CD14-positive monocyte (primary cell): ENCODE results near the gene VAX1. TPM values are rescaled to one million over a fixed set of nuclear protein-coding genes. Genes with fewer than 3 reads are reported as not detected.

Source experiments
- DNase-seq, 3 donors: peaks; one replicate each; pipeline ENCODE4 v3.0.0-alpha.2; 2011 to 2022
- H2AFZ ChIP-seq: 2 replicates; pipeline ENCODE4 v1.6.0; 2012; ENCODE audit warnings: mild to moderate bottlenecking, low read depth, low read length, inconsistent platforms; ENCODE audit not compliant: insufficient read depth, poor library complexity, severe bottlenecking
- H3K27ac ChIP-seq, 2 donors: 1 replicate in 1 of 2; 2 replicates in 1 of 2; pipeline ENCODE4 v1.5.1; 2012 to 2013; ENCODE audit warnings: low read length in 2 of 2, control low read depth in 1 of 2, inconsistent platforms in 1 of 2, low read depth in 1 of 2, mild to moderate bottlenecking in 1 of 2
- H3K27me3 ChIP-seq, 2 donors: one replicate each; pipeline versions ENCODE4 v1.6.0 to v1.6.1; 2011 to 2013; ENCODE audit warnings: low read length in 2 of 2; ENCODE audit not compliant: control insufficient read depth in 2 of 2, insufficient read depth in 2 of 2
- H3K36me3 ChIP-seq, 2 donors: replicated peaks in 1 of 2; 1 replicate in 1 of 2; 2 replicates in 1 of 2; pipeline versions ENCODE4 v1.5.1 to v1.6.1; 2012 to 2013; ENCODE audit warnings: low read length in 2 of 2, control low read depth in 1 of 2, inconsistent platforms in 1 of 2, mild to moderate bottlenecking in 1 of 2; ENCODE audit not compliant: insufficient read depth in 2 of 2, control insufficient read depth in 1 of 2
- H3K4me1 ChIP-seq, 2 donors: 1 replicate in 1 of 2; 2 replicates in 1 of 2; pipeline versions ENCODE4 v1.5.1 to v1.6.1; 2012 to 2013; ENCODE audit warnings: low read length in 2 of 2, control low read depth in 1 of 2, inconsistent platforms in 1 of 2, mild to moderate bottlenecking in 1 of 2, moderate library complexity in 1 of 2; ENCODE audit not compliant: insufficient read depth in 2 of 2, control insufficient read depth in 1 of 2
- H3K4me2 ChIP-seq: replicated peaks from 2 replicates; pipeline ENCODE3; 2012; ENCODE audit warnings: low read length, moderate library complexity, mild to moderate bottlenecking; ENCODE audit not compliant: poor library complexity, severe bottlenecking; ENCODE audit errors: extremely low read depth
- H3K4me3 ChIP-seq, 3 experiments: fragments of 200-600 bp in 1 of 3; sonication (generic) in 1 of 3; replicated peaks in 1 of 3; 1 replicate in 2 of 3; 2 replicates in 1 of 3; pipeline ENCODE4 v1.5.1; 2011 to 2013; ENCODE audit warnings: low read length in 3 of 3, mild to moderate bottlenecking in 3 of 3, control low read depth in 2 of 3, low read depth in 2 of 3, inconsistent platforms in 1 of 3, moderate library complexity in 1 of 3
- H3K79me2 ChIP-seq: 2 replicates; pipeline ENCODE4 v1.6.0; 2012; ENCODE audit warnings: mild to moderate bottlenecking, control low read depth, inconsistent platforms, low read length, moderate library complexity; ENCODE audit not compliant: insufficient read depth
- H3K9ac ChIP-seq: 2 replicates; pipeline ENCODE4 v1.6.0; 2017; ENCODE audit warnings: low read length, mild to moderate bottlenecking; ENCODE audit not compliant: insufficient read depth, poor library complexity, severe bottlenecking
- H3K9me3 ChIP-seq, 2 donors: replicated peaks in 1 of 2; 1 replicate in 1 of 2; 2 replicates in 1 of 2; pipeline versions ENCODE4 v1.5.1 to v1.6.1; 2012 to 2013; ENCODE audit warnings: low read length in 2 of 2, control low read depth in 1 of 2; ENCODE audit not compliant: control insufficient read depth in 1 of 2, insufficient read depth in 1 of 2
- H4K20me1 ChIP-seq: 2 replicates; pipeline ENCODE4 v1.6.0; 2012; ENCODE audit warnings: mild to moderate bottlenecking, low read length, control low read depth, moderate library complexity; ENCODE audit not compliant: insufficient read depth
- H3K27ac Mint-ChIP-seq, 7 donors: one replicate each; pipeline ENCODE4 v1.8.0; 2020; ENCODE audit warnings: mild to moderate bottlenecking in 7 of 7, mixed read lengths in 7 of 7, moderate library complexity in 6 of 7, inconsistent platforms in 2 of 7
- H3K27me3 Mint-ChIP-seq, 3 donors: one replicate each; pipeline ENCODE4 v1.8.0; 2021 to 2022; ENCODE audit warnings: low read depth in 3 of 3, mild to moderate bottlenecking in 3 of 3, mixed read lengths in 3 of 3, moderate library complexity in 3 of 3, inconsistent platforms in 1 of 3
- H3K36me3 Mint-ChIP-seq, 2 donors: one replicate each; pipeline ENCODE4 v1.8.0; 2020; ENCODE audit warnings: mixed read lengths in 2 of 2, inconsistent platforms in 1 of 2, mild to moderate bottlenecking in 1 of 2
- H3K4me1 Mint-ChIP-seq: one replicate; pipeline ENCODE4 v1.8.0; 2020; ENCODE audit warnings: mild to moderate bottlenecking, mixed read lengths
- H3K4me3 Mint-ChIP-seq, 2 donors: one replicate each; pipeline ENCODE4 v1.8.0; 2020; ENCODE audit warnings: mild to moderate bottlenecking in 2 of 2, mixed read lengths in 2 of 2, moderate library complexity in 1 of 2
- H3K9me3 Mint-ChIP-seq, 7 donors: one replicate each; pipeline ENCODE4 v1.8.0; 2020 to 2022; ENCODE audit warnings: mixed read lengths in 7 of 7, mild to moderate bottlenecking in 6 of 7, moderate library complexity in 6 of 7, inconsistent platforms in 2 of 7
- WGBS: methylation state at CpG from one replicate; pipeline ENCODE4 v1.1.5; 2013; ENCODE audit warnings: missing lambda C conversion rate; ENCODE audit not compliant: insufficient coverage; 5-methylcytosine and 5-hydroxymethylcytosine counted together
- intact Hi-C, 2 donors: fragments of 100-400 bp; cut with micrococcal nuclease; formaldehyde crosslinking; loops; one replicate each; pipeline versions ENCODE4 v1.15.0 to v1.15.1; 2023
- polyA plus RNA-seq, 3 donors: library from polyadenylated mRNA; depleted of rRNA in 1 of 3; unstranded in 2 of 3; stranded (reverse) in 1 of 3; fragments of 300-500 nt in 2 of 3; fragments of >200 nt in 1 of 3; fragmentation: Illumina TruSeq in 2 of 3; gene quantifications; 1 replicate in 2 of 3; 2 replicates in 1 of 3; pipeline ENCODE4 v1.2.3, GENCODE V29; 2012 to 2021
- TF ChIP-seq, protein P1 (sequence below): fragments of 200-600 bp; IDR thresholded peaks from one replicate; pipeline ENCODE4 v1.8.0; 2022; ENCODE audit warnings: antibody characterized with exemption, mild to moderate bottlenecking

VAX1 gene
- polyA plus RNA-seq, 3 donors, result not detected

DNA sequence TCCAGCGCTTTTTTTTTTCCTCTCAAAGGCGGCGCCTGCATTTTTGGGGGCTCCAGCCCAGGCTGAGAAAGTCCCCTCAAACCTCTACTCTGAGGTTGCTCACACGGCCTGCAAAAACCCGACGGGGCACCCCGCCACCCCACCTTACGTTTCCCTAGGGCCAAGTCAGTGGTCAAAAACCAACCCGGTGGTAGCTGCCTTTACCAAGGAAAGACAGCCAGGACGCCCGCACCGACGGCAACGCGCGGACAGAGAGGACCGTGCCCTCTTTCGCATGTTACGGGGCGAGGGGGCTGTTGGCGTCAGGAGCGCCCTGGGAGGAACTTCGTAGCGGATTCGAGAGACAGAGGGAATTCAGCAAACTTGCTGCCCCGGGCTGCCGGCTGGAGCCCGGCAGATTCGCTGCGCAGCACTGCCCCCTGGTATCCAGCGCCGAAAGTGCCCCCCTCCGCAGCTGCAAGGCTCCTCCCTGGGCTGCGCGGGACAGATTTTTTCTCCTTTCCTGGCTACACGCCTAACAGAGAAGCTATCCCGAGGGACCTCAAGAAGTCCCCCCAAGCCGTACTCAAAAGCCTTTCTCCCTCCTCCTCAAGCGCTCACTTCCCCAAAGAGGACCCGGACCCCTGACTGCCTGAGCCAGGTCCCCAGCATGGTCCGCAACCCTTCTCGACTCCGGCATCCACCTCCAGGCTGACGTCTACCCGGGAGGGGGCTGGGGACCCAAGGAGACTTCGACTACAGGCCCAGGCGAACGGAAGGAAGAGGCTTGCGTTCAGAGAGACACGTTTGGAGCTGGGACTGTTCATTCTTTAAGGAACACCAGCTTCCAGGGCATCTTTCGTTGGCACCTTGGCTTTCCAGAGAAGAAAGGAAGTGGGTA, 27.7 kb upstream of the VAX1 start:
- Mint-ChIP-seq H3K4me3 (peak overlapping the region; percentile 56 to 89), H3K9me3 (peaks cover 0 to 23% (median 19%) of the 10 kb centered on the region in 7 donors), H3K36me3 (peaks cover 3 to 8% of the 10 kb centered on the region in 2 donors), H3K4me1 (peaks cover 45% of the 10 kb centered on the region), H3K27ac (no peak overlapping the region), H3K27me3 (peaks cover 92 to 100% (median 98%) of the 10 kb centered on the region in 3 donors)
- no peaks in the 10 kb centered on the region for H3K36me3 ChIP-seq
- TF ChIP-seq, protein P1, sequence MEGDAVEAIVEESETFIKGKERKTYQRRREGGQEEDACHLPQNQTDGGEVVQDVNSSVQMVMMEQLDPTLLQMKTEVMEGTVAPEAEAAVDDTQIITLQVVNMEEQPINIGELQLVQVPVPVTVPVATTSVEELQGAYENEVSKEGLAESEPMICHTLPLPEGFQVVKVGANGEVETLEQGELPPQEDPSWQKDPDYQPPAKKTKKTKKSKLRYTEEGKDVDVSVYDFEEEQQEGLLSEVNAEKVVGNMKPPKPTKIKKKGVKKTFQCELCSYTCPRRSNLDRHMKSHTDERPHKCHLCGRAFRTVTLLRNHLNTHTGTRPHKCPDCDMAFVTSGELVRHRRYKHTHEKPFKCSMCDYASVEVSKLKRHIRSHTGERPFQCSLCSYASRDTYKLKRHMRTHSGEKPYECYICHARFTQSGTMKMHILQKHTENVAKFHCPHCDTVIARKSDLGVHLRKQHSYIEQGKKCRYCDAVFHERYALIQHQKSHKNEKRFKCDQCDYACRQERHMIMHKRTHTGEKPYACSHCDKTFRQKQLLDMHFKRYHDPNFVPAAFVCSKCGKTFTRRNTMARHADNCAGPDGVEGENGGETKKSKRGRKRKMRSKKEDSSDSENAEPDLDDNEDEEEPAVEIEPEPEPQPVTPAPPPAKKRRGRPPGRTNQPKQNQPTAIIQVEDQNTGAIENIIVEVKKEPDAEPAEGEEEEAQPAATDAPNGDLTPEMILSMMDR, result peak; percentile 31
- H3K27me3 ChIP-seq, result peaks cover 92 to 99% of the 10 kb centered on the region in 2 donors
- H4K20me1 ChIP-seq, result no peaks in the 10 kb centered on the region
- 2% methylated on average over 49 of the region's 51 CpGs for WGBS
- H3K79me2 ChIP-seq, result no peaks in the 10 kb centered on the region
- H2AFZ ChIP-seq, result peak overlapping the region; percentile 39
- intact Hi-C loops, result no loop called here
- no peak overlapping the region for H3K27ac ChIP-seq
- H3K4me2 ChIP-seq, result peak overlapping the region; percentile 53
- H3K4me3 ChIP-seq, result peak overlapping the region in 1 of 3 experiments; percentile 59
- peaks cover 2 to 42% of the 10 kb centered on the region in 2 donors for H3K9me3 ChIP-seq
- peaks cover 27 to 39% of the 10 kb centered on the region in 2 donors for H3K4me1 ChIP-seq
- peak in 2 of 3 donors; percentile 14 to 44 for DNase-seq
- no peak overlapping the region for H3K9ac ChIP-seq

DNA sequence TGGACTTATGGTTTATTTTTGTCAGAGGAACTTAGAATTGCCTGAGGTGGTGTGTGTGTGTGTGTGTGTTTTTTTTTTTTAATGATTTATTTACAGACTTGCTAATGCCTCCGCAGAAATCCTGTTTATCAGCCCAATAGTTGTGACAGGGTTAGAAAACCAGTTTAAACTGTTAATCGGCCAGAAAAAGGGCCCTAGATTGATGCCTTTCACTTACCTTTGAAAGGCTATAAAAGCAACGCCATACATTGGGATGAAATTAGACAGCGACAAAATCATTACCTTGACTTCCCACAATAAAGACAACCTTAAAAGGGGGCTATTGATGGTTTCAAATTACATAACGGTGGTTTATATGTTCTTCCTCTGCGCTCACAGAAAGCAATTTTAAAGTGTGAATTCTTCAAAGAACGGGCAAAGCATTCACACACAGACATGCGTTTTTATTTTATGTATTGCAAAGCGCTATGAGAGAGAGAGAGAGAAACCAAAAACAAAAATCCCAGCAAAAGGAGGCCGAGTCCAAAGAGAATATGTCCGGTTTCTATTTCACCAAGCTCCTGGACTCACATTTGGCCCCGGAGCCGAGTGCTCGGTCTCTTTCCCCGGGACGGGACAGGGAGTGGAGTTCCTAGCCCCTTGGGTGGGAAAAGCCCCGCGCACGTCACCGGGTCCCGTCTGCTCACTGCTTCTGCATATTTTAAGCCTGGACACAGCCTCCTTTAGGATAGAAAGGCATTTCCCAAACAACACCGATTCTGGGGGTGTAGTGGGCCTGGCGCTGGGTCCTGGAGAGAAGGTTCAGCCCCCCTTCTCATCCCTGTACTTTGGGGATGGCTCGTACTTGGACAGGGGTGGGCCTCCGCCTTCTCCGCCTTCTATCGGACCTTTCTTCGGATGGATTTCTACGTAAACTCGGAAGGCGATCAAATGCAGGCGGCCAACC, 26.8 kb upstream of the VAX1 start:
- TF ChIP-seq, protein P1, result no peak
- 6% methylated on average over 22 of the region's 32 CpGs for WGBS
- no peak overlapping the region for H3K9ac ChIP-seq
- H4K20me1 ChIP-seq, result no peaks in the 10 kb centered on the region
- no peaks in the 10 kb centered on the region for H3K36me3 ChIP-seq
- peak overlapping the region; percentile 53 for H3K4me2 ChIP-seq
- Mint-ChIP-seq H3K9me3 (peaks cover 0 to 29% (median 22%) of the 10 kb centered on the region in 7 donors), H3K27ac (no peak overlapping the region), H3K4me1 (peaks cover 45% of the 10 kb centered on the region), H3K27me3 (peaks cover 93 to 100% (median 98%) of the 10 kb centered on the region in 3 donors), H3K4me3 (peak overlapping the region; percentile 56 to 89), H3K36me3 (peaks cover 3 to 8% of the 10 kb centered on the region in 2 donors)
- no peak overlapping the region for H3K27ac ChIP-seq
- H3K27me3 ChIP-seq, result peaks cover 92 to 99% of the 10 kb centered on the region in 2 donors
- intact Hi-C loops, result no loop called here
- peaks cover 27 to 39% of the 10 kb centered on the region in 2 donors for H3K4me1 ChIP-seq
- H3K9me3 ChIP-seq, result peaks cover 2 to 43% of the 10 kb centered on the region in 2 donors
- peak in 1 of 3 donors; percentile 26 for DNase-seq
- H3K4me3 ChIP-seq, result peak overlapping the region in 1 of 3 experiments; percentile 59
- peak overlapping the region; percentile 39 for H2AFZ ChIP-seq
- no peaks in the 10 kb centered on the region for H3K79me2 ChIP-seq
